Spleen (tissue), 11 donors: ENCODE results near the gene ICAM4. TPM values are rescaled to one million over a fixed set of nuclear protein-coding genes. Genes with fewer than 3 reads are reported as not detected.

ENCODE experiments used
- DNase-seq: peaks from one replicate; pipeline ENCODE4 v3.0.0-alpha.2; 2020
- H3K27ac ChIP-seq, 8 donors: fragments of 200-600 bp; sonication (generic) in 7 of 8; 1 replicate in 4 of 8; 2 replicates in 4 of 8; pipeline versions ENCODE4 v1.5.0 to v1.8.0; 2016 to 2021; ENCODE audit warnings: inconsistent platforms in 4 of 8, mild to moderate bottlenecking in 4 of 8, moderate library complexity in 1 of 8
- H3K27me3 ChIP-seq, 7 donors: fragments of 200-600 bp; sonication (generic) in 6 of 7; replicated peaks in 1 of 7; 1 replicate in 4 of 7; 2 replicates in 3 of 7; pipeline versions ENCODE4 v1.5.0 to v1.8.0; 2016 to 2021; ENCODE audit warnings: inconsistent platforms in 3 of 7, mild to moderate bottlenecking in 1 of 7
- H3K36me3 ChIP-seq, 6 donors: fragments of 200-600 bp; sonication (generic) in 5 of 6; 1 replicate in 4 of 6; 2 replicates in 2 of 6; pipeline versions ENCODE4 v1.5.0 to v1.8.0; 2016 to 2021; ENCODE audit warnings: inconsistent platforms in 2 of 6
- H3K4me1 ChIP-seq, 6 donors: fragments of 200-600 bp; sonication (generic) in 5 of 6; 1 replicate in 3 of 6; 2 replicates in 3 of 6; pipeline versions ENCODE4 v1.5.0 to v1.8.0; 2016 to 2021; ENCODE audit warnings: inconsistent platforms in 3 of 6
- H3K4me3 ChIP-seq, 8 donors: fragments of 200-600 bp; sonication (generic) in 7 of 8; 1 replicate in 4 of 8; 2 replicates in 4 of 8; pipeline versions ENCODE4 v1.5.0 to v1.8.0; 2016 to 2021; ENCODE audit warnings: inconsistent platforms in 4 of 8, mild to moderate bottlenecking in 4 of 8, moderate library complexity in 2 of 8
- H3K9me3 ChIP-seq, 8 donors: fragments of 200-600 bp; sonication (generic) in 7 of 8; 1 replicate in 4 of 8; 2 replicates in 4 of 8; pipeline versions ENCODE4 v1.5.0 to v1.8.0; 2016 to 2021; ENCODE audit warnings: inconsistent platforms in 4 of 8
- POLR2A ChIP-seq, 3 donors: fragments of 450-650 bp; IDR thresholded peaks; one replicate each; pipeline ENCODE4 v1.5.1; 2017; ENCODE audit warnings: antibody characterized with exemption in 3 of 3, mild to moderate bottlenecking in 1 of 3
- POLR2AphosphoS5 ChIP-seq, 3 donors: sonication (generic); formaldehyde crosslinking; IDR thresholded peaks; one replicate each; pipeline ENCODE4 v1.5.1; 2017; ENCODE audit warnings: antibody characterized with exemption in 3 of 3
- WGBS, 5 donors: extraction: QIAGEN DNeasy Blood & Tissue Kit in 3 of 5; methylation state at CpG; one replicate each; pipeline versions ENCODE4 v1.1.5 to v1.1.7; 2013 to 2018; 5-methylcytosine and 5-hydroxymethylcytosine counted together
- intact Hi-C: fragments of 100-400 bp; cut with DNase I; formaldehyde crosslinking; loops from one replicate; pipeline ENCODE4 v1.15.0; 2023; ENCODE audit warnings: low total_unique reads
- polyA plus RNA-seq, 3 donors: library from polyadenylated mRNA; stranded (reverse); fragments of 200-250 nt; gene quantifications; one replicate each; pipeline ENCODE4 v1.2.1, GENCODE V29; 2013
- total RNA-seq, 7 donors: library from RNA; depleted of rRNA in 3 of 7; stranded (reverse); fragments of >200 nt in 3 of 7; fragmentation: NEBNext Ultra II Directional in 4 of 7; extraction: Animal tissue kit (Norgen Biotek cat#: 25700) in 4 of 7; gene quantifications; one replicate each; pipeline versions ENCODE4 v1.1.0 to v1.2.1, GENCODE V29; 2016 to 2021
- TF ChIP-seq, protein P1 (sequence below), 11 experiments: fragments of 200-600 bp in 7 of 11; fragments of 450-650 bp in 4 of 11; sonication (generic) in 4 of 11; IDR thresholded peaks in 8 of 11; conservative IDR thresholded peaks in 3 of 11; 1 replicate in 7 of 11; 2 replicates in 4 of 11; pipeline versions ENCODE4 v1.4.0 to v1.8.0; 2016 to 2021; ENCODE audit warnings: antibody characterized with exemption in 11 of 11, inconsistent platforms in 4 of 11, mild to moderate bottlenecking in 1 of 11
- donor health status: healthy with polysubstance abuse.
- donor health status: DM: no; HTN: no; CAD: no; lungs with moderate emphysema.
- donor health status: DM: no; HTN: no; CAD: no.
- donor health status: Bipolar disorder and iron deficiency.
- donor health status: healthy.
- donor health status: DM: no; HTN: no; CAD: no.
- donor health status: DM: yes; HTN: yes; CAD: no.

Gene ICAM4
- total and polyA plus RNA-seq, 10 donors = 0.48 to 3.7 (median 1.3) TPM

DNA sequence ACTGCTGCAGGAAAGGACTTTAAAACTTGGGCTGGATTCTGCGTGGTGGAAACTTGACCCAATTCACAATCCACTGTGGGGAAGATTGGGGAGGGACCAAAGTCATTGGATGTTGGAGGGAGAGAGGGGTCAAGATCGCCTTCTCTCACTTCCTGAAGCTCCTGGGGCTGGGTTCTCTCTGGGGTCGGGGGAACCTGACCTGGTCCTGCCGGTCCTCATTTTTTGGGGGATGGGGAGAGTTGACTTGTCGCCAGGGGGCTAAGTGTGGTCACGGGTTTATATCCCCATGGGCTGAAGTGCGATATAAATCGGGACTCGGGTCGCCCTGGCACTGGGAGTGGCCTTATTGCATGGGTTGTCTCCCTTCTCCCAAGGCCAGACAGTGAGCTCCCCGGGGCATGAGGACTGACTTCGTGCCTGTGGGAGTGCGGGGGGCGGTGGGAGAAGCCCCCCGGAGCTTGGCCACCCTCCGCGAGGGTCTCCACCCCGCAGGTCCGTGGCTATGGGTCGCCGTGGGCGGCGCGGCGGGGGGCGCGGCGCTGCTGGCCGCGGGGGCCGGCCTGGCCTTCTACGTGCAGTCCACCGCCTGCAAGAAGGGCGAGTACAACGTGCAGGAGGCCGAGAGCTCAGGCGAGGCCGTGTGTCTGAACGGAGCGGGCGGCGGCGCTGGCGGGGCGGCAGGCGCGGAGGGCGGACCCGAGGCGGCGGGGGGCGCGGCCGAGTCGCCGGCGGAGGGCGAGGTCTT is 9.3 kb downstream of the ICAM4 start:
- H3K27me3 ChIP-seq = peaks cover 13 to 79% (median 60%) of the 10 kb centered on the region in 7 donors
- H3K27ac ChIP-seq = peak overlapping the region in 3 of 8 donors; percentile 10 to 45 (median 45)
- WGBS, 5 donors = 5 to 21% (median 13%) methylated on average over 49 to 58 of the region's 58 CpGs
- no peak for TF ChIP-seq POLR2AphosphoS5 (IDR thresholded peaks at IDR 0.05)
- TF ChIP-seq, protein P1, sequence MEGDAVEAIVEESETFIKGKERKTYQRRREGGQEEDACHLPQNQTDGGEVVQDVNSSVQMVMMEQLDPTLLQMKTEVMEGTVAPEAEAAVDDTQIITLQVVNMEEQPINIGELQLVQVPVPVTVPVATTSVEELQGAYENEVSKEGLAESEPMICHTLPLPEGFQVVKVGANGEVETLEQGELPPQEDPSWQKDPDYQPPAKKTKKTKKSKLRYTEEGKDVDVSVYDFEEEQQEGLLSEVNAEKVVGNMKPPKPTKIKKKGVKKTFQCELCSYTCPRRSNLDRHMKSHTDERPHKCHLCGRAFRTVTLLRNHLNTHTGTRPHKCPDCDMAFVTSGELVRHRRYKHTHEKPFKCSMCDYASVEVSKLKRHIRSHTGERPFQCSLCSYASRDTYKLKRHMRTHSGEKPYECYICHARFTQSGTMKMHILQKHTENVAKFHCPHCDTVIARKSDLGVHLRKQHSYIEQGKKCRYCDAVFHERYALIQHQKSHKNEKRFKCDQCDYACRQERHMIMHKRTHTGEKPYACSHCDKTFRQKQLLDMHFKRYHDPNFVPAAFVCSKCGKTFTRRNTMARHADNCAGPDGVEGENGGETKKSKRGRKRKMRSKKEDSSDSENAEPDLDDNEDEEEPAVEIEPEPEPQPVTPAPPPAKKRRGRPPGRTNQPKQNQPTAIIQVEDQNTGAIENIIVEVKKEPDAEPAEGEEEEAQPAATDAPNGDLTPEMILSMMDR (IDR thresholded peaks at IDR 0.05 in 8 of 11, conservative IDR thresholded peaks at IDR 0.05 in 3 of 11) = no peak
- no peak for TF ChIP-seq POLR2A (IDR thresholded peaks at IDR 0.05)
- H3K36me3 ChIP-seq = no peaks in the 10 kb centered on the region
- DNase-seq = no peak
- peak overlapping the region; percentile 23 to 69 (median 35) for H3K4me3 ChIP-seq
- no peaks in the 10 kb centered on the region for H3K9me3 ChIP-seq
- intact Hi-C loops = no loop called here
- H3K4me1 ChIP-seq = peaks cover 28 to 72% (median 57%) of the 10 kb centered on the region in 6 donors

DNA sequence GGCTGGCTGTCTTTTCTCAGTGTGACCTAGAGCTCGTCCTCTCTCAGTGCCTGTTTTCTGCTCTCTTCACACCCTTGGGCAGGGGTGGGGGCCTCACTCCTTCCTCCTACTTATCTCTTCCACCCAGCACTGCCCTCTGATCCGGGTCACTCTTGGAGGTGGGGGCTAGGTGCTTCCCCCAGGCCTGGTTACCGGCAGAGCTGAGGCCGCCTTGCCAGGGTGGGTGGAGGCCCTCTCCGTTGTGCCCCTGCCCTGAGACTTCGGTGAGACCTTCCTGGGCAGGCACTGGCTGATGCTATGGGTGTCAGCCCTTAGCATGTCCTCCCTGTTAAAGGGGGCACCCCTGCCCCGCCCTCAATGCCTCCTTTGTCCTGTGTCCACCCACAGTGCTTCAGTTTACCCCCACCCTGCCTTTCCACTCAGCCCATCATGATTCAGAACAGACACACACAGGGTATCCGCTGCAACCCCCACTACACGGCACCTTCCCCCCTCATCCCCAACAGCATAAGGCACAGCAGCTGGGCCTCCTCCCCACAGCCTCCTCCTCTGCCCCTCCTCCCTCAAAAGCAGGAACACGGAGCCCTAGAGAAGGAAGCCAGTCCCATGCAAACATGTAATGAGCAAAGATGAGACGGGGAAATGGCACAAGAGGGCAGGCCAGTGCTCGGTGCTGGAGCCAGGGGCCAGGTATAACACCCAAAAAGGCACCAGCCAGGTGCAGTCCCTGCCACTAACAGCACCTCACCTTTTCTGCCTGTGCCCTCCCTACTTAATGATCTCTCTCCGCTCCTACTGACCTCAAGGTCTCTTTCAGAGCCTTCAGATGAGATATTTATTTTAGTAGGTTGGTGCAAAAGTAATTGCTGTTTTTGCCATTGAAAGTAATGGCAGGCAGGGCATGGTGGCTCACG is 13.0 kb downstream of the ICAM4 start:
- Histone ChIP-seq H3K27me3 (peaks cover 5 to 47% (median 22%) of the 10 kb centered on the region in 7 donors), H3K9me3 (no peaks in the 10 kb centered on the region), H3K4me1 (peaks cover 11 to 36% (median 25%) of the 10 kb centered on the region in 6 donors), H3K36me3 (peaks cover 0 to 9% (median 3%) of the 10 kb centered on the region in 6 donors), H3K27ac (peak overlapping the region in 2 of 8 donors; percentile 32 to 34), H3K4me3 (no peak overlapping the region)
- no peak for DNase-seq
- intact Hi-C loops = no loop called here
- WGBS, 5 donors = 24 to 34% (median 29%) methylated on average over 14 of the region's 14 CpGs
- TF ChIP-seq POLR2AphosphoS5 (IDR thresholded peaks at IDR 0.05) (peak; percentile 70 to 79 (median 73)), POLR2A (IDR thresholded peaks at IDR 0.05) (no peak)

DNA sequence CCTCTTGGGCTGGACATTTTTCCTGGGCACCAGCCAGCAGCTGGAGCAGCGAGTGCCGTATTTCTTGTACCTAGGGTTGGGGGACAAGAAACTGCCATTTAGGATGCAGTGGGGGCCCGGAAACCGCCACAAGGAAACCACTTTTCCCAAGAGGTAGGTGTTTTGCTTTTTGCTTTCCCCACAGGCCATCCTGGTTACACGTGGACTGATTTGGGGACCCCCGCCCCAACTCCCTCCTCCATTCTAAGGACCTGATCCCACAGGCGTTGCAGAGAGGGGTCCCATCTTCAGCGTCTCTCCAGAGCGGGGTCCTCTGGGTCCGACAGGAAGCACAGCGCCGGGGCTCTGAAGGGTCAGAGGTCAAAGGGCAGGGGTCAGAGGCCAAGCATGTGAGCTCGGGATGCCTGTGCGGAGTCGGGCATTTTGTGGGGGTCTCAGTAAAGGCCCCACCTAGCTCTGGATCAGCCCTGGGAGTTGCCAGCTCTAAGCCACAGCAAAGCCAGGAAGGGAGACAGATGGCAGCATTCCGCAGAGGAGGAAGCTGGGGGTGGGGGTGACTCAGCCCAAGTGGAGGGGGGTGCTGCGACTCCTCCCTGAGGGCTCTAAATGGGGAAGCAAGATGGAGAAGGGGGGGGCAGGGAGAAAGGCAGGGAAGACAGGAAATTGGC is 18.5 kb downstream of the ICAM4 start:
- H3K27ac ChIP-seq = peak overlapping the region in 2 of 8 donors; percentile 34 to 64
- peaks cover 0 to 20% (median 5%) of the 10 kb centered on the region in 6 donors for H3K4me1 ChIP-seq
- no peak for DNase-seq
- H3K4me3 ChIP-seq = no peak overlapping the region
- H3K27me3 ChIP-seq = peaks cover 0 to 7% (median 0%) of the 10 kb centered on the region in 7 donors
- H3K36me3 ChIP-seq = peaks cover 0 to 29% (median 3%) of the 10 kb centered on the region in 6 donors
- WGBS, 5 donors = 45 to 55% (median 52%) methylated on average over 14 to 17 of the region's 17 CpGs
- no peaks in the 10 kb centered on the region for H3K9me3 ChIP-seq
- intact Hi-C loops = no loop called here
- TF ChIP-seq POLR2A (IDR thresholded peaks at IDR 0.05) (no peak), POLR2AphosphoS5 (IDR thresholded peaks at IDR 0.05) (no peak)
- TF ChIP-seq, protein P1 (IDR thresholded peaks at IDR 0.05 in 8 of 11, conservative IDR thresholded peaks at IDR 0.05 in 3 of 11) = no peak

DNA sequence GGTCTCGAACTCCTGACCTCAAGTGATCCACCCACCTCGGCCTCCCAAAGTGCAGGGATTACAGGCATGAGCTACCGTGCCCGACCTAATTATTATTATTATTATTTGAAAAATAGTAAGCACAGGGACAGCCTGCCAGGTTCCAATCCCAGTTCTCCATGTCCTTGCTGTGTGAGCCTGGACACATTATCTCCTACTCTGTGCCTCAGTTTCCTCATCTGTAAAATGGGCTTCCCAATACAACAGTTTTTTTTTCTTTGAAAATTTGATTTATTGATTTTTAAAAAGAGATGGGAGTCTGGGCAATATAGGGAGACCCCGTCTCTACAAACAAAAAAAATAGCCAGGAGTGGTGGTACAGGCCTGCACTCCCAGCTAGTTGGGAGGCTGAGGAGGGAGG is 19.6 kb downstream of the ICAM4 start:
- TF ChIP-seq POLR2A (IDR thresholded peaks at IDR 0.05) = no peak
- TF ChIP-seq, protein P1 (IDR thresholded peaks at IDR 0.05 in 8 of 11, conservative IDR thresholded peaks at IDR 0.05 in 3 of 11) = no peak
- no peak for TF ChIP-seq POLR2AphosphoS5 (IDR thresholded peaks at IDR 0.05)
- H3K9me3 ChIP-seq = no peaks in the 10 kb centered on the region
- peaks cover 0 to 38% (median 5%) of the 10 kb centered on the region in 6 donors for H3K36me3 ChIP-seq
- WGBS, 5 donors = 79 to 92% (median 88%) methylated on average over 5 of the region's 5 CpGs
- no peak overlapping the region for H3K4me3 ChIP-seq
- H3K27me3 ChIP-seq = peaks cover 0 to 7% (median 0%) of the 10 kb centered on the region in 7 donors
- peaks cover 0 to 16% (median 4%) of the 10 kb centered on the region in 6 donors for H3K4me1 ChIP-seq
- no peak for DNase-seq
- intact Hi-C loops = no loop called here
- no peak overlapping the region for H3K27ac ChIP-seq
